GM18909 (cell line): Measurements from ENCODE around the gene TRPV5.
A peak's percentile ranks its signal among the peaks of the same experiment; 100 is the strongest.

Experiments
- ATAC-seq: cut with Tn5 transposase; IDR thresholded peaks from one replicate; pipeline ENCODE4 v1.9.1; 2021; ENCODE audit warnings: mild to moderate bottlenecking; ENCODE audit not compliant: unreplicated experiment, poor library complexity

TRPV5 gene

DNA sequence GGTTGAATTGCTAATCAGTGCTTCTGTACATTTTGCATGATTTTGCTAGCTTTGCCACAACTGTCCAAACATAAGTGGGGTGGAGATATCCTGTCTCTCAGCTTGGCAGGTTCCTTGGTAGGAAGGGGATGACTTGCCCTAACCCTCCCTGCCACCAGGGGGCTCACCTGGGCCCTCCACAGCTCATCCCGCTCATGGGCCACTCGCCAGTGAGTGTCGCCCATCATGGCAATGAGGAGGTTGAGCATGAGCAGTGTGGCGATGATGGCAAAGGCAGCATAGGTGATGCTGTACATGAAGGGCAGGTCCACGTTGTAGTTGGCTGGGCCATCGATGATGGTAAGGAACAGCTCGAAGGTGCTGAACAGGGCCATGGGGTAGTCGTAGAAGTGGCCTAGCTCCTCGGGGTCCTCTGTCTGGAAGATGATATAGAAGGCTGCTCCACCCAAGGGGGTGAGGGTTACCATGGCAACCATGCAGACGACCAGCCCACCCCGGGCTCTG lies 60.2 kb downstream of the TRPV5 start:
- peak; percentile 68 for ATAC-seq

DNA sequence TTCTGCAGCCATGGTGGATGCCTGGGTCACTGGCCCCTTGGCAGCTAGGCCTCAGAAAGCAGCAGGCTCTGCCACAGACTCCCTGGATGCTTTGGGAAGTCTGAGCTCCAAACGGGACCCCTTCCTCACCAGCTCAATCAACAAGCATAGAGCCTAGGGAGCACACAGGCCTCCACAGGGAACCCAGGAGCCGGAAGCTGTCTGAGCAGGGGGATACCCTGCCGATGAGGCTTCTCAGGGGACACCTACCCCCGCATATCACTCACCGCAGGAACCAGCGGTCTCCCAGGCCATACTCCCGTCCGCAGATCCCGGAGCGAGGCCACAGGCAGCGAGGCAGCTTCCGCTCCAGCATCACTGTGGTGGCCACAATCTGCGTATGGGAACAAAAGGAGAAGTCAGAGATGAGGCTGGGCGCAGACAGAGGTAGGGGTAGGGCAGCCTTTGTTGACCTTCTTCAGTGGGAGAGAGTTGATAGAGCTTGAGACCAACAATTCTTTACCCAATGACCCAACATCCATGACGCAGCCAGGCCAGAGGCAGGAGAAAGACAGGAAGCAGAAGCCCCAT lies 61.4 kb downstream of the TRPV5 start:
- ATAC-seq = no peak

DNA sequence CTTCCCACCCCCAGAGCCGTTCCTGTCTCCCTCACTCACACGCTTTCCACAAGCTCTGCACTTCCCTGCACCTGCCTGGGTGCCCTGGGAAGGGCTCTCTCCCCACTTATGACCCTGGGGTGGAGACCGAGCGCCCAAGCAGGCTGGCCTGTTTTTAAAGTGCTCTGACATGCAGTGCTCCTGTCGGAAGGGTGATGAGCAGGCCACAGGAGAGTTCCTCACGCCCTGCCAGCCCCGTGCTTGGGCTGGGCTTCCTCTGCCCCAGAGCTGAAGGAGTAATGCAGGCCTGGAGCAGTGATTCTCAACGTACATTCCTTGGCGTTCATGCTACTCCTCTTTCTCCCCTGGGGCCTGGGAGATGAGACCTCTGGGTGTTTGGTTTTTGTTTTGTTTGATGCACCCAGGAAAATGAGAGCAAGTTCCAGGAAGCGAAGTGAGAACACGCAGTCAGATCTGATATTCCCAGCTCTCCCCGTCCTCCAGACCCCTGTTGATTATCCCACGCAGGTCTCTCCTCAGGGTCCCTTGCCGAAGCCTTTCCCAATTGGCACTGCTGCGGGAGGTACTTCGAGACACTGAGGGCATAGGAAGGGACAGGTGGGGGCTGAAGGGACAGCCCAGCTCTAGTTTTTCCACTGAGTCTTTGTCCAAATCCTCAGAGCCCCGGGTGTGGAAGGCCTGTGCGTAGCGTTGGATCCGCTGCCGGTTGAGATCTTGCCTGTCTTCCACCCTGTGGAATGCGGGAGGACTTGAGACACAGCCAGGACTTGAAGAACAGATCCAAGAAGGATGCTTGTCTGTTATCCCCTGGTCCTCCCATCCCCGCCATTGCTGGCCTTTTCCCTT lies 62.1 kb downstream of the TRPV5 start:
- no peak for ATAC-seq

DNA sequence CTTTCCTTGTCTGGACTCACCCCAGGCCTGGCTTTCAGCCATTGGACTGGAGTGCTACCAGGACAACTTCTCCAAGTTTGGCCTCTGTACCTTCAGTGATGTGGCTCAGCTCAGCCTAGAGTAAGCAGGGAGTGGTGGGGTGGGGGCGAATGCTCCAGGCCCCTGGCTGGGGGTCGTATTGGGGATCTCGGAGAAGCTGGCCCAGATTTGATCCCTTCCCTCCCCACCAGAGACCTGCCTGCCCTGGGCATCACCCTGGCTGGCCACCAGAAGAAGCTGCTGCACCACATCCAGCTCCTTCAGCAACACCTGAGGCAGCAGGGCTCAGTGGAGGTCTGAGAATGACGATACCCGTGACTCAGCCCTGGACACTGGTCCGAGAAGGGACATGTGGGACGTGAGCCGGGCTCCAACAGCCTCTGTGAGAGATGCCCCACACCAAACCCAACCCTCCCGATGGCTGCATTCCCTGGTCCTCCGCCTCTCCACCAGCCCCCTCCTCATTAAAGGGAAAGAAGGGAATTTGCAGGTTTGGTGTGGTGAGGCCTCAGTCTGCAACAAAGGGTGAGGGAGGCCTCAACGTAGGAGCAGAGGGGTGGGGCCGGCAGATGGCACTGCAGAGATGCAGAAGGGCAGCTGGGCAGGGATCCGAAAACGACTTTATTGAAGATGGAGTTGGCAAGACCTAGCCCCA lies 62.8 kb downstream of the TRPV5 start:
- ATAC-seq = no peak

DNA sequence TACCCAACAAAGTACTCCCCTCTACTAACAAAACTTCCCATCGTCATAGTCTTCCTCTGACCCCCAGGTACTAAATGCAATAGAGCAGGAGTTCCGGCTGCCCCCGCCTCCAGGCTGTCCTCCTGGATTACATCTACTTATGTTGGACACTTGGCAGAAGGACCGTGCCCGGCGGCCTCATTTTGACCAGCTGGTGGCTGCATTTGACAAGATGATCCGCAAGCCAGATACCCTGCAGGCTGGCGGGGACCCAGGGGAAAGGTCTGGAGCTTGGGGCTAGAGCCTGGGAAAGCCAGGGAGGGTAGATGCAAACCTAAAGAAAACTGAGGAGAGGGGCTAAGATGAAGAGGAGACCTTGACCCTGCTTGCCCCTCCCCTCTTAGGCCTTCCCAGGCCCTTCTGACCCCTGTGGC lies 63.4 kb downstream of the TRPV5 start:
- ATAC-seq = no peak

DNA sequence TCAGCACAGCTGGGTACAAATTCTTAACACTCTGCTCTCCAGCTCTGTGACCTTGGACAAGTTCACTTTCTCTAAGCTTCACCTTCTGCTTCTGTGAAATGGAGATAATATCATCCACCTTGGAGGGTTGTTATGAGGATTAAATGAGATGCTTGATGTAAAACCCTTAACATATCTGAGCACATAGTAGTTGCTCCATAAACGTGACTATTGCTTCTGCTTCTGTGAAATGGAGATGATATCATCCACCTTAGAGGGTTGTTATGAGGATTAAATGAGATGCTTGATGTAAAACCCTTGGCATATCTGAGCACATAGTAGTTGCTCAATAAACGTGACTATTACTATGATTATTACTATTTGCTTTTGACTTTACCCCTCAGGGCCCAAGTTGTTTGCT lies 64.1 kb downstream of the TRPV5 start:
- no peak for ATAC-seq

DNA sequence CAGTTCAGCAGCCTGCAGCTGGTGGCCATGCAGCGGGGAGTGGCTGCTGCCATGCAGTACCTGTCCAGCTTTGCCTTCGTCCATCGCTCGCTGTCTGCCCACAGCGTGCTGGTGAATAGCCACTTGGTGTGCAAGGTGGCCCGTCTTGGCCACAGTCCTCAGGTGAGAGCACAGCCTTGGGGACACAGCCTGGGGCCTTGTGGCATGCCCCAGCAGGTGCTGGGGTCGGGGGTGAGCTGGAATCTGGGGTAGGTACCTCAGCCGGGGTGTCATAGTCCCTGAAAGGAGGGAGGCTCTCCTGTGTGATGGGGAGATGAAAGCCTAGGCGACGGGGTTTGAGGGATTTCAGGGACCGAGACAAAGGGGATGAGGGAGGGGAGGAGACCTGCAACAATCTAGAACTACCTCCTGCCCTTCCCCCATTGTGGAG lies 64.5 kb downstream of the TRPV5 start:
- no peak for ATAC-seq

DNA sequence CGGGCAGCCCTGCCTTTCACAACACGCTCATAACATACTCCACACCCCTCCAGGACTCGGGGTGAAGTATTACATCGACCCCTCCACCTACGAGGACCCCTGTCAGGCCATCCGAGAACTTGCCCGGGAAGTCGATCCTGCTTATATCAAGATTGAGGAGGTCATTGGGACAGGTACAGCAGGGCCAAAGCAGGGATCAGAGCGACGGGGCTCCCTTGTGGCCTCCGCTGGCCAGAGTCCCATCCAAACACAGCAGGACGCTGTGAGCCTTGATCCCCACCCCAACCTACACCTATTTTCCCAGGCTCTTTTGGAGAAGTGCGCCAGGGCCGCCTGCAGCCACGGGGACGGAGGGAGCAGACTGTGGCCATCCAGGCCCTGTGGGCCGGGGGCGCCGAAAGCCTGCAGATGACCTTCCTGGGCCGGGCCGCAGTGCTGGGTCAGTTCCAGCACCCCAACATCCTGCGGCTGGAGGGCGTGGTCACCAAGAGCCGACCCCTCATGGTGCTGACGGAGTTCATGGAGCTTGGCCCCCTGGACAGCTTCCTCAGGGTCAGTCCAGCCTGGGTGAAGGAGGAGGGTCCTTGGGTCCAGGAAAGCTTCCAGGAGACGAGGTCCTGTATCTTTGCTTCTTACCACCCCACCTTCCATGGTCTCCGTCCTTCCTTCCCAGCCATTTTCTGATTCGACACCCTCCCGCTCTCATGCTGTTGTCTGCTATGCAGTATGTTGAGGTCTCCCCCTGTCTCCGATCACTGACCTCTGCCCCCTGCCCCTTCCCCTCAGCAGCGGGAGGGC lies 65.2 kb downstream of the TRPV5 start:
- no peak for ATAC-seq

DNA sequence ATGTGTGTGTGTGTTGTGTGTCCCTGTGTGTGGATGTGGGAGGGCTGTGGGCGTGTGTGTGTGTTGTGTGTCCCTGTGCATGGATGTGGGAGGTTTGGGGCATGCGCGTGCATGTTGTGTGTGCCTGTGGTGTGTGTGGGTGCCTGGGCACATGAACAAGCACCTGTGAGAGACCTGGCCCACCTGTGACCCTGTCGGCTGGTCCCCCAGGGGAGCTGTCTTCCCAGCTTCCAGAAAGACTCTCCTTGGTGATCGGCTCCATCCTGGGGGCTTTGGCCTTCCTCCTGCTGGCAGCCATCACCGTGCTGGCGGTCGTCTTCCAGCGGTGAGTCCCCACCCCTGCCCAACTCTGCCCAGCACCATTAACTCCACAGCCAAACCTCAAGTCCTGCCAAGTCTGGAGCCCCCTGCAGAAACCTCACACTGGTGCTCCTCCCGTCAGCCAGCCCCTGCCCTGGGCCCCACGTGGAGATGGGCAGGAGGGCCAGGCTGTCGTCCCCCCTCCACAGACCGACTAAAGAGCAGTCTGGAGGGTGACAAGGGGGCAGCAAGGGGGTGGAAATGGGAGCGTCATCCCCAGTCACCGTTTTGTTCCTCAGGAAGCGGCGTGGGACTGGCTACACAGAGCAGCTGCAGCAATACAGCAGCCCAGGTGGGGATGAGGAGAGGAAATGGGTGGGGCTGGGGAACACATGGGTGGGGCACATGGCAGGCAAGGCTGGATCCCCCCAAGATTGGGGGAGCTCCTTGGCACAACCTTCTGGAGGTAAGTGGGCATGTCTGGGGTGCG lies 66.0 kb downstream of the TRPV5 start:
- no peak for ATAC-seq

DNA sequence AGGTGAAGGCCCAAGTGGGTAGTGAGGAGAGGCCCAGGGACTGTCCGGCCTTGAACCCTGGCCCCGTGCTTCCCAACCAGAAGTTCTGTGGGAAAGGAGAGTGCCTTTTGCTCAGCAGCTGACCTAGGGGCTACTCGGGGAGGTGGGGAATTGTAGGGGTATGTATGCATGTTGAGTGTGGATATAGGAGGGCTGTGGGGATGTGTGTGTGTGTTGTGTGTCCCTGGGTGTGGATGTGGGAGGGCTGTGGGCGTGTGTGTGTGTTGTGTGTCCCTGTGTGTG lies 66.5 kb downstream of the TRPV5 start:
- no peak for ATAC-seq

DNA sequence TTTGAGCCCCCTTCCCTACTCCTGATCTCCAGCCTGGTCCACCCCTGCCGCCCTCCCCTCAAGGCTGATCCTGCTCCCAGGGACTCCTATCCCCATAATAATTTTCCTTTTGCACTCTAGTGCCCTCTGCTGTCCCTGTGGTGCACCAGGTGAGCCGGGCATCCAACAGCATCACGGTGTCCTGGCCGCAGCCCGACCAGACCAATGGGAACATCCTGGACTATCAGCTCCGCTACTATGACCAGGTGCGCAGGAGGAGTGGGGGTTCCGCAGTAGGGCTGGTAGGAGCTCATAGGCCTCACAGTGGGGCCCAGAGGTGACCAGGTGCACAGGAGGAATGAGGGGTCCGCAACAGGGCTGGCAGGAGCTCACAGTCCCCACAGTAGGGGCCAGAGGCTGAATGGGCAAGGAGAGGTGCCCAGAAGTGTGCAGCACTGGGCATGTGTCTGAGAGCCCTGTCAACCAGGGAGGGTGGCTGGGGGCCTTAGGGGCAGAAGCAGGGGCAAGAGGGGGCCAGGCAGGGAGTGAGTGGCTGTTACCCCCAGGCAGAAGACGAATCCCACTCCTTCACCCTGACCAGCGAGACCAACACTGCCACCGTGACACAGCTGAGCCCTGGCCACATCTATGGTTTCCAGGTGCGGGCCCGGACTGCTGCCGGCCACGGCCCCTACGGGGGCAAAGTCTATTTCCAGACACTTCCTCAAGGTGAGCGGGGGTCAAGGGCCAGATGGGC lies 67.0 kb downstream of the TRPV5 start:
- ATAC-seq = no peak

DNA sequence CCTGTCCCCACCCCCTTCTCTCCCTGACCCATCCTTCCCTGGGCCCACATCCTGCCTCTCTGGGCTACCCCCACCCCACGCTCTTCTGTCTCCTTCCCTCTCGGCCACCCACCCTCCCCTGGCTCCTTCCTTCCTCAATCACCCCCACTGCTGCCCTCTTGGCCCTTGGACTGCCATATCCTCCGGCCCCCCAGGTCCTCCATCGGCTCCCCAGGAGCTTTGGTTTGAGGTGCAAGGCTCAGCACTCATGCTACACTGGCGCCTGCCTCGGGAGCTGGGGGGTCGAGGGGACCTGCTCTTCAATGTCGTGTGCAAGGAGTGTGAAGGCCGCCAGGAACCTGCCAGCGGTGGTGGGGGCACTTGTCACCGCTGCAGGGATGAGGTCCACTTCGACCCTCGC lies 67.8 kb downstream of the TRPV5 start:
- ATAC-seq = no peak

DNA sequence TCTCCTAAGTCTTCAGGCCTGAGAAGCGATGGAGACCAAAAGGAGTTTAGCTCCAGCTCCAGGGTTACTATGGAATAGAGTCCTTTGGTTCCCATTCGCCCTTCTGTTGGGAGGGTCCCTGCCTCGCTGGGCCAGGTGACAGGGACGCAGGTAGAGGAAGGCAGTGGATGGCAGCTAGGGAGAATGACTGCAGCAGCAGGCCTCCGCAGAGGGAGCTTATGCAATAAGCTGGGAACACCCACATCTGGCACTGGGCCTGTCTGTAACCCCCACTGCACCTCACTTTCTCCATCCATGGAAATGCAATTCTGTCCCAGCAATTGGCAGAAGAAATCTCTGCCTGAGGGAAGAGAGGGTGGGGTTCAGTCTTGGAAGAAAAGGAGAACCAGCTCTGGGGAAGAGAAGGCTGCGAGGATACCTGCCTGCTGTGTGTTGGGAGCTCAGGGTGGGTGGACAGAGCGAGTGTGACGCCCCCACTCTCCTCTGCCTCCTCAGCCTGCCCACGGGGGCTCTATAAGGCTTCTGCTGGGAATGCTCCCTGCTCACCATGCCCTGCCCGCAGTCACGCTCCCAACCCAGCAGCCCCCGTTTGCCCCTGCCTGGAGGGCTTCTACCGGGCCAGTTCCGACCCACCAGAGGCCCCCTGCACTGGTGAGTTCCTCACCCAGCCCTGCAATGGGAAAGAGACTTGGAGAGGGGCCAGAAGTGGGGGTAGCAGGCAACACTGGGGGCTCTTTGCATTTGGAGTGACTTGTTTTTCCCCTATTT lies 68.4 kb downstream of the TRPV5 start:
- no peak for ATAC-seq

DNA sequence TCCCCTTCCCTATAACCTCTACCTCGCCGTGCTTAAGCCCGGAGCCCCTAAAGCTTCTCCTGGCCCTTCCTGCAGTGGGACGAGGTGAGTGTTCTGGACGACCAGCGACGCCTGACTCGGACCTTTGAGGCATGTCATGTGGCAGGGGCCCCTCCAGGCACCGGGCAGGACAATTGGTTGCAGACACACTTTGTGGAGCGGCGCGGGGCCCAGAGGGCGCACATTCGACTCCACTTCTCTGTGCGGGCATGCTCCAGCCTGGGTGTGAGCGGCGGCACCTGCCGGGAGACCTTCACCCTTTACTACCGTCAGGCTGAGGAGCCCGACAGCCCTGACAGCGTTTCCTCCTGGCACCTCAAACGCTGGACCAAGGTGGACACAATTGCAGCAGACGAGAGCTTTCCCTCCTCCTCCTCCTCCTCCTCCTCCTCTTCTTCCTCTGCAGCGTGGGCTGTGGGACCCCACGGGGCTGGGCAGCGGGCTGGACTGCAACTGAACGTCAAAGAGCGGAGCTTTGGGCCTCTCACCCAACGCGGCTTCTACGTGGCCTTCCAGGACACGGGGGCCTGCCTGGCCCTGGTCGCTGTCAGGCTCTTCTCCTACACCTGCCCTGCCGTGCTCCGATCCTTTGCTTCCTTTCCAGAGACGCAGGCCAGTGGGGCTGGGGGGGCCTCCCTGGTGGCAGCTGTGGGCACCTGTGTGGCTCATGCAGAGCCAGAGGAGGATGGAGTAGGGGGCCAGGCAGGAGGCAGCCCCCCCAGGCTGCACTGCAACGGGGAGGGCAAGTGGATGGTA lies 69.5 kb downstream of the TRPV5 start:
- ATAC-seq = no peak

DNA sequence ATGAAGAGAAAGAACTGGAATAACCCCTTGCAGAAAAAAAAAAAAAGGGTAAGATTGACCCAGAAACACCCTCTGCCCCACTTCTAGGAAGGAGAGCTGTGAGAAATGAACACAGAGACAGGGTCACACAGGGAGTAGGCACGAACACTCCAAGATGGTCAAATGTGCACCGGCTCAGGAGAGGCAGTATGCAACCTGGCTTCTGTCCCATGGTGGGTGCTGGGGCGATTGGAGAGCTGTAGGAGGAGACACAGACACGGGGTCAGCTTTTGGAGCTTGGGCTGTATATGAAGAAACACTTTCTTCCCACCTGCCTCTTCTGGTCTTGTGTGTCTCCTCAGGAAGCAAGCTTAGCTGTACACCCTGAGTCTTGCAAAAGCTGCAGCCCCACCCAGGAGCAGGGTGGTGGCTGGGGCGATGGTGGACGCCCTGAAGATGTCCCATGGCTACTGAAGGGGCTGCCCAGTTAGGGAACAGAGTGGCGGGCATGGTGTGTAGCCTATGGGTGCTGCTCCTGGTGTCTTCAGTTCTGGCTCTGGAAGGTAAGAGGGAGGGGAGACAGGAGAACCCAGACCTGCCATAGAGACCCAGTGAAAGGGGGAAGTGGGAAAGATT lies 70.7 kb downstream of the TRPV5 start:
- ATAC-seq = no peak

DNA sequence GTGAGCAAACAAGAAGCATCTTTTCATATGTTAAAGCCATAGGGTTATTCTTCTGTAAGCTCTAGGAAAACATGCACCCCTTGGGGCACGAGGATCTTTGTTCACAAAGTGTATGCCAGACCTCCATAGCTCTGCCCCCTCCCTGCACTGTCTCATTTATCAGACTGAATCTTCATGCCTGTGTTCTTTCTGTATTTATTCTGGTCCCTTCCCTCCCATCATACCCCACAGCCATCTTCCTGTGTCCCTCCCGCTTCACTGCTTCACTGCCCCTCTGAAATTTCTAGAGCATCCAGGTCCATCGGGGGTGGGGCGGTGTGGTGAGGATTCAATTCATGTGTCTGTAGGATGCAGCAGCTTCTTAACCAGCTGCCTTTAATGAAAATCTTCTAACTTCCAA lies 71.2 kb downstream of the TRPV5 start:
- ATAC-seq = no peak

DNA sequence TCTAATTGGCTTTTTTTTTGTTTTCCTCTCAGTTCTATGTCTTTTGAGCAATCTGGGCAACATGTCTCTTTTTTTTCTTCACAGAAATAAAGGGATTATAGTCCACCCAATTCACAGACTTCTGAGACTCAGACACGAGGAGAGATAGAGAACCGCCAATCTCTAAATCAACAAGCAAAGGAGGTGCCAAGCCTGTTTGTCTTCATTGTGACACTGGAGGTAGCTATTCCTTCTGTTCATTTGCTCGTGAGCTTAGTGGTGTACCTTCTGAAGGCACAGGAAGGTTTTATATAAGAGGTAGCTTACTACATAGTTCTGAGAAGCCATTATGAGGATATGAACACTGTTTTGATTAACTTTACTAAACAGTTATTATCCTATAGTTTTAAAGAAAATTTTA lies 72.6 kb downstream of the TRPV5 start:
- no peak for ATAC-seq
